GM12891 (cell line): ENCODE measurements around the gene COG5.

Experiments
- DNase-seq: peaks from one replicate; pipeline ENCODE4 v3.0.0; 2011; ENCODE audit warnings: low spot score; ENCODE audit not compliant: insufficient read length
- FAIRE-seq: peaks from 2 replicates; lab custom pipeline; 2011; peaks lifted over from hg19 to GRCh38; lab: Jason Lieb, UNC
- PAX5 ChIP-seq: IDR thresholded peaks from 2 replicates; pipeline ENCODE4 v1.6.1; 2011; ENCODE audit warnings: low read length, moderate library complexity, mild to moderate bottlenecking; ENCODE audit not compliant: insufficient read depth, severe bottlenecking
- POLR2A ChIP-seq: IDR thresholded peaks from 2 replicates; pipeline ENCODE4 v1.6.1; 2011; ENCODE audit warnings: low read depth, low read length, control low read depth
- POLR2AphosphoS5 ChIP-seq: IDR thresholded peaks from 2 replicates; pipeline ENCODE4 v1.6.1; 2011; ENCODE audit warnings: low read depth, low read length, control low read depth
- POU2F2 ChIP-seq: IDR thresholded peaks from 2 replicates; pipeline ENCODE4 v1.6.1; 2011; ENCODE audit warnings: low read depth, mild to moderate bottlenecking, control low read depth, low read length, moderate library complexity
- SPI1 ChIP-seq: IDR thresholded peaks from 2 replicates; pipeline ENCODE4 v1.6.1; 2011; ENCODE audit warnings: low read depth, low read length, control low read depth
- TAF1 ChIP-seq: IDR thresholded peaks from 2 replicates; pipeline ENCODE4 v1.6.1; 2011; ENCODE audit warnings: low read depth, low read length, control low read depth

Gene COG5

DNA sequence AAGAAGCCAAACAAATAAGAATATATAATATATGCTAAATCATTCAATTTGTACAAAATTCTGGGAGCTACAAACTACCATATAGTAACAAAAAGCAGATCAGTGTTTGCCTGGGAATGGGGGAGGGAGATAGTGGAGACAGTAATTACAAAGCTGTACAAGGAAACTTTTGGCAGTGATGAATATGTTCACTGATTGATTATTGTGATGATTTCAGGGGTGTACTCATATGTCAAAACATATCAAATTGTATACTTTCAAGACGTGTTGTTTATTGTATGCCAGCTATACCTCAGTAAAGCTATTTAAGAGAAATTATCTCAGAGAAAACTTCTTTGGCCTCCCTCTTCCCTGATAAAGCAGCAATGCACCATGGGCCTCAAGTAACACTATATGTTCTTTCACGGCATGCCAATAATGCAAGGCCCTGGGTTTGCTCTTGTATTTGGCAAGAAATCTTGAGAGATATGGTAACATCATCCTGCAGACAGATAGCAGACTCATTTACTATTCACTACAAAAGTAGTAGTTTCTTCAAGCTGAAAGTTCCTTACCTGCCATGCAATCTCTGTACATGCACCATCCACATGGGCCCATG is 261.4 kb downstream of the COG5 start:
- no peak for FAIRE-seq
- no peak for TF ChIP-seq TAF1
- TF ChIP-seq POLR2AphosphoS5 = no peak
- no peak for TF ChIP-seq POLR2A
- TF ChIP-seq PAX5 = no peak
- TF ChIP-seq POU2F2 = no peak
- no peak for TF ChIP-seq SPI1
- no peak for DNase-seq

DNA sequence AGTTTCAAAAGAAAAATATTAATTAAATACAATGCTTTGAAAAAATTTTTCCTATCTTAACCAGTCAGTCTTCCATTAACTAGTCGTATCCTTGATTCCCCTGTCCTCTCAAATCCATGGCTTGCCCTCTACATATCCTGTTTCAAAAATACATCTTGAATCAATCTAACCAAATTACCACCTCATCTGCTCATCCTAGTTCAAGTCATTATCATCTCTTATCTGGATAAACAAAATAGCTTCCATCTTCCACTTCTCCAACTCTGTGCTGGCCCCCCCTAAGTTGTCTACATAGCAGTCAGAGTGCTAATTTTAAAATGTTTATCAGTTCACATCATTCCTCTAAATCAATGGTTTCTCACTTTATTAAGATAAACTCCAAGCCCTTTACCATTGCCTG is 269.5 kb downstream of the COG5 start:
- TF ChIP-seq POU2F2 (no peak), SPI1 (no peak), POLR2AphosphoS5 (no peak)
- FAIRE-seq = no peak
- DNase-seq = no peak

DNA sequence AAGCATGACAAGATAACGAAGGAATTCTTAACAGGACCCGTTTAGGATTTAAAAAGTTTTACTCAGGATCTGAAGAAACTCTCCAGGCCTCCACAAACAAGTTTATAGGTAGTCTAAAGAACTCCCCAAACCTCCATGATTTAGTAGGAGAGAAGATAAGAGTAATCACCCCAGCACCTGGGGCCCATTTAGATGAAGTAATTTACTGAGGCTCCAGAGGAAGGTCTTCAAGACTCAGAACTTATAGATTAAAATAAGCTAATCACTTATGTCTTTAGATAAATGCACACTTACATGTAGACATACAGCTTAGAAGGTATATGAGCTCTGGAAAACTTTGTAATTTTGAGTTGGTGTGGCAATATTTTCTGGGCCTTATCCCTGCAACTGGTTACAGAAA is 271.1 kb downstream of the COG5 start:
- FAIRE-seq = no peak

DNA sequence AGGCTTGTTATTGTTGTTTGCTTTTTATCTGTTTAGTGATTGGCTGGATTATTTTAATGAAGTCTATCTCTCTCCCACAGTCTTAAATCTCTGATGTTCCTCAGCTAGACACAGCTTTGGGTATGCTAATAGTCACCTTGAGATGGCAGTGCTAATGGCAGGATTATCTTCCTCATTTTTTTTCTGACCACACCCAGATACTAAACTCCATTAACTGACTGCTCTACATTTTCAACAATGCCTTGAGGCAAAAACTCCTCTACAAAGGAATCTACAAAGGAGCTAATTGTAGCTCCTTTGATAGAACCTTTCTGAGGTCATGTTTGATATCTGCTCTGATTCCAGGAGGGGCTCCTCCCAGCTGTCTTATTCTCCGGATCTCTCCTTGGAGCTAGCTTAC is 272.3 kb downstream of the COG5 start:
- no peak for TF ChIP-seq POLR2A
- no peak for TF ChIP-seq POLR2AphosphoS5
- no peak for DNase-seq
- no peak for FAIRE-seq

More for the DNA sequence above, 271.1 kb downstream of the COG5 start:
- DNase-seq = no peak
- TF ChIP-seq POU2F2 = no peak
- TF ChIP-seq POLR2A = no peak
- TF ChIP-seq TAF1 = no peak
- TF ChIP-seq POLR2AphosphoS5 = no peak
- TF ChIP-seq SPI1 = no peak
- no peak for TF ChIP-seq PAX5

DNA sequence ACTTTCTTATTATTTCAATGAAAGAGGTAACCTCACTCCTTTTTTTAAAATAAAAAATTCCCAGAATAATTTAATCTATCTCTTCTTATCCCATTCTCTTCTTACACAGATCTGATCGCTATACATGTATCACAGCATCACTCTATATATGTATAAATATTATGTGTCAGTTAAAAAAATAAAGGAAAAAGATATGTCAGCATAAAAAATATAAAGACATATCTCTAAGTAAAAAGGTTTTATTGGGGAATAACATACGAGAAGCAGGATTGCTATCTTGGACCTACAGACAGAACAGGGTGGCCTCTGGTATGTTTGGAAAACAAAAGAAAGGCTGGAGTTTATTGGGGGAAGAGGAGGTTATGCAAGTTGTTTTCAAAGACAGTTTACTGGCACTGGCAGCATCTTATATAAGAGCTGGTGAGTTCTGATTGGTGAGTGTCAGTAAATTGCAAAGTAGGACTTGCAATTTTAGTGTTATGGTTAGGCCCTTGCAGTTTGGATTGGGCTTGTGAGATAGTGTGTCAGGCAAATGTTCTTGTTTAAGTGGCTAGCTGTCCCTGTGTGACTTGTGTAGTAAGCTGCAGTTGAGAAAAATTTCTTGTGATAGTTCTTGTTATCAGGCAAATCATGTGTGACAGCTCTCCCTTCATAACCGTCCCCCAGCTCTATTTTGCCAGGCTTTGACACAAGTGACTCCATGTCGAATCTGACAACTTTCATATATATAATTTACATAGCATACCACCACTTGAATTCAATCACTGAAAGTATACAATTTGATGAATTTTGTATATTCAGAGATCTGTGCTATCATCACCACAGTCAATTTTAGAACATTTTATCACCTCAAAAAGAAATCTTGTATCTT is 276.7 kb downstream of the COG5 start:
- TF ChIP-seq POU2F2 = no peak
- TF ChIP-seq SPI1 = no peak
- no peak for TF ChIP-seq POLR2AphosphoS5
- TF ChIP-seq TAF1 = no peak
- no peak for TF ChIP-seq PAX5
- TF ChIP-seq POLR2A = no peak
- DNase-seq = no peak
- FAIRE-seq = no peak

DNA sequence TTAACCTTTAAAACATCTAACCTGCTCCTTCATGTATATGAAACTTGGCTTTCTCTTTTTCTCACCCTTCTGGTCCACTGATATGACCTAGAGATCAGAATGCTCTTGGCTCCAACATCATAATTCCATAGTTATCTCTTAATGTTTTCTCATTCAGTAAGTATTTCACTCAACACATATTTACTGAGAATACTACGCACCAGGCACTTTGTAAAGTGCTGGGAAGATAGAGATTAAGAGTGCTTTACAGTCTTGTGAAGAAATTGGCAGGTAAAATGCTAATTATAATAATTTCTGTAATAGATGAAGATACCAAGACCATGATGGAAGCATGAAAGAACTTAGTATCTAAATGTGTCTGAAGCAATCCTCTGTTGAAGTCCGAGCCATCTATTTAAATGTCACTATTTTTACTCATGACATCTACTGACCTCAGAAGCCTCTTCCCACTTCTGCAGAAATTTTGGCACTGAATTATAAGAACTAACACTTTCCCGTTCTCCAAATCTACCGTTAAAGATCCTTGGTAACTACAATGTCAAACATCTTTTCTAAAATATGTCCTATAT is 278.7 kb downstream of the COG5 start:
- DNase-seq (no peak), FAIRE-seq (no peak)
- TF ChIP-seq POU2F2 (no peak), POLR2AphosphoS5 (no peak), SPI1 (no peak), TAF1 (no peak), POLR2A (no peak), PAX5 (no peak)

DNA sequence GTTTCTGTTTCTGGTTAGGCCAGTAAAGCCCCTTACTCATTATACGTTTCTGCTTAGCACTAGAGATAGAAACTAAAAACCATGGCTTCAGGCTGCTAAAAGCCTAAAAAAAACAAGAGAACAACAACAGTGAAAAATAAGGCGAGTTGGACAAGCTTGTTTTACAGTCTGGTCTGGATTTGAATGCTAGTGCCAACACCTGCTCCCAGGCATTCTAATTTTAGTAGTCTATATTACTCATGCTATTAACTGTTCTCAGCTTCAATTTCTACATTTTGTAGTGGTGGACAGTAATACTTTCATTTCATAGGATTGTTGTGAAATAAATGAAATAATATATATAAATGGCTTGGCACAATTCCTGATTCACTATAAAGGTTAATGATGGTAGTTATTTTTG is 286.4 kb downstream of the COG5 start:
- no peak for TF ChIP-seq TAF1
- TF ChIP-seq POLR2AphosphoS5 = no peak
- no peak for TF ChIP-seq PAX5
- TF ChIP-seq POLR2A = no peak
- DNase-seq = no peak
- no peak for FAIRE-seq

DNA sequence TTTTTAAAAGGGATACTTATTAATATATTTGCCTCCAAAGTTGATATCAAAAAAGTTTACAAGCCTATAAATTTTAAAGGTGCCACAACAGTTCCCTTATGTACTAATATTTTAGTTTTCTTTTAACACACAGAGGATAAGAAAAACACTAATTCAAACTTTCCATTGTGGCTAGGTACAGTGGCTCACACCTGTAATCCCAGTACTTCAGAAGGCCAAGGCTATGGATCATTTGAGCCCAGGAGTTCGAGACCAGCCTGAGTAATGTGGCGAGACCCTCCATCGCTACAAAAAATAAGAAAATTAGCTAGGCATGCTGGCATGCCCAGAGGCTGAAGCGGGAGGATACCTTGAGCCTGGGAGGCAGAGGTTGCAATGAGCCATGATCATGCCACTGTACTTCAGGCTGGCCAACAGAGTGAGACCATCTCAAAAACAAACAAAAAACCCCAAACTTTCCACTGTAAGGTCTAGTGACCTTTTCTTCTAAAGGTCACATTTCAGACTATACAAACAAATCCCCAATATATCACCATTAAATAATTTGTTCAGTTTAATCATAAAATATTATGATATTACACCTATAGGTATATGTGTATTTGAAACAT is 287.4 kb downstream of the COG5 start:
- DNase-seq (no peak), FAIRE-seq (no peak)
- TF ChIP-seq TAF1 (no peak), PAX5 (no peak), SPI1 (no peak), POLR2A (no peak), POLR2AphosphoS5 (no peak), POU2F2 (no peak)

DNA sequence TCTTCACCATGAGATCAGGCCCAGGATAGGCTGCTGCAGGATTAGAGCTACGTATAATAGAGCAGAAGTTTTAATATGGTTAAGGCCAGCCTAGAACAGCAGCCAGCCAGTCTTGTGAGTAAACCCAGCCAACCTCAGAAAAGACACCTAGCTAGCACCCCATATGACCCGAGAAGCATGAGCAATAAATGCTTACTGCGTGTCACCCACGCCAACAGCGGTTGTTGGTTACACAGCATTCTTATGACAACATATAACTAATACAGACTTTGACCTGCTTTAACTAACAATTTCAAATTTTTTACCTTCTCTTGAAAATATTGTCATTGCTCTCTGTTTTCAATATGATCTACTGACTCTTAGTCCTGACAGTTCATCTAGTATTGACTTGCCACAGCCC is 289.2 kb downstream of the COG5 start:
- FAIRE-seq (no peak), DNase-seq (no peak)
- TF ChIP-seq POU2F2 (no peak), PAX5 (no peak), SPI1 (no peak), POLR2A (no peak), TAF1 (no peak), POLR2AphosphoS5 (no peak)
